T-helper 1 cell treated with Interleukin-12 subunit alpha and Interleukin-12 subunit beta and Interleukin-4 antibody, amounts not matched to agents 30 μg/mL and 1 μg/mL, for 36 hours (primary cell): ENCODE measurements around the gene PTPRT.

ENCODE experiments used
- H3K27ac Mint-ChIP-seq: one replicate; pipeline ENCODE4 v1.8.0; 2021; ENCODE audit warnings: mild to moderate bottlenecking, mixed read lengths
- H3K27me3 Mint-ChIP-seq: one replicate; pipeline ENCODE4 v1.8.0; 2021; ENCODE audit warnings: low read depth, mixed read lengths
- H3K36me3 Mint-ChIP-seq: one replicate; pipeline ENCODE4 v1.8.0; 2021; ENCODE audit warnings: low read depth, mixed read lengths
- H3K4me1 Mint-ChIP-seq: one replicate; pipeline ENCODE4 v1.8.0; 2021; ENCODE audit warnings: low read depth, mixed read lengths
- H3K4me3 Mint-ChIP-seq: one replicate; pipeline ENCODE4 v1.8.0; 2021; ENCODE audit warnings: mild to moderate bottlenecking, moderate library complexity, mixed read lengths
- H3K9me3 Mint-ChIP-seq: one replicate; pipeline ENCODE4 v1.8.0; 2021; ENCODE audit warnings: mixed read lengths

PTPRT gene

DNA sequence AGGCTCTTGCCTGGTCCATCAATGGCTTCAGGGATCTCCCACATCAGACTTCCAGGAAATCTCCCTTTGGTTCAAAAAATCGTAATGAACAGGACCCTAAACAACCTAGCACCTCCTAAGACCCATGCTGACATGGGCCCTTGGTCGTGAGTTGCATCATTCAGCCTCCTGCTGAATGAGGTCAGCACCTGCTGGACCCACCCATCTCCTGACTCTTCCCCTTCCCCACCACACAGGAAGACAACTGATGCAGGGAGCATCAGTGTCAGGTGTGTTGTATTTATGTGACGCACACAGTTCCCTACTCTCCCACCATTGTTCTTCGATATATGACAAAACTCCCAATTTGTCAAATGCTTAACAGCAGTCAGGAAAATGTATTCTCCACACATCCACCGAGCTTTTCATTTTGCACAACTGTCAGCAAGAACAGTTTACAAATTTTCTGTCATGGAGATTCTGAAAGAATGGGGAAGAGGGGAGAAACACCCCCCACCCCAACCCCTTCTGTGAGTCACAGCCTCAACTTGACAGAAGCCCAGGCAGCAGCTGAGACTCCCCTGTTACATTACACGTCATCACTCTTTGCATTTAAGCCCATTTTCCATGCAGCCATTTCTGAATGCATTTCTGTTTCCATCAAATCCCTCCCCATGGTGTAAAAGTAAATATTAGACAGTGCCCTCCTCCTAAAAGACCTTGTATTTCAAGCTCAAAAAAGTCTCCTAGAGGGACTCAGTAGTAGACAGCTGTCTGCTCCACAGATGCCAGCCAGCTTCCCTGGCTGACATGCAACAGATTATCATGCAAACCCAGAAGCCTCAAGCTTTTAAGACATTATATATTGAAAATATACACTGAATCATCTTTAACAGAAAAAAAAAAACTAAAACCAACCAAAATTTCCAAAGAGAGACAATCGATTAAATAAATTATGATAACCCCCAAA, 577.5 kb downstream of the PTPRT start:
- H3K27ac Mint-ChIP-seq = no peak overlapping the region

GRCh38 chr20:42611423-42611822, 578.3 kb downstream of the PTPRT start:
- H3K4me1 Mint-ChIP-seq = no peaks in the 10 kb centered on the region
- H3K27me3 Mint-ChIP-seq = no peaks in the 10 kb centered on the region
- peaks cover 41% of the 10 kb centered on the region for H3K9me3 Mint-ChIP-seq
- H3K4me3 Mint-ChIP-seq = no peak overlapping the region
- no peak overlapping the region for H3K27ac Mint-ChIP-seq
- no peaks in the 10 kb centered on the region for H3K36me3 Mint-ChIP-seq

More for the DNA sequence above, 577.5 kb downstream of the PTPRT start:
- Mint-ChIP-seq H3K36me3 (no peaks in the 10 kb centered on the region), H3K27me3 (no peaks in the 10 kb centered on the region), H3K4me1 (no peaks in the 10 kb centered on the region), H3K9me3 (peaks cover 41% of the 10 kb centered on the region), H3K4me3 (no peak overlapping the region)

DNA sequence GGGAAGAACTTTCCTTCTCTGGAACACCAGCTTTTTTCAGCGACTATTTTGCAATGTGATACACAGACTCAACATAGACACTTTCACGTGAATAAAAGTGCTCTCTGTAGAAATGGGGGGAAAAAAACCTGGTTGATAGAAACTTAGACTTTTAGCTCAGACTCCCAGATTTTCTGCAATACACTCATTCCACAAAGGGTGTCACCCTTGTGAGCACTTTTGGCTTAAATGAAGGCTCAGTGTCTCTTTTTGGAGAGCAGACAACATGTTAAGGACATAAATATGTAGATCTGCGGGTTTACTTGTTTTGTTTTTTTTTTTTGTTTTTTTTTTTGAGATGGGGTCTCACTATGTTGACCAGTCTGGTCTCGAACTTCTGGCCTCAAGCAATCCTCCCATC, 579.6 kb downstream of the PTPRT start:
- H3K4me3 Mint-ChIP-seq = no peak overlapping the region
- H3K36me3 Mint-ChIP-seq = no peaks in the 10 kb centered on the region
- peaks cover 46% of the 10 kb centered on the region for H3K9me3 Mint-ChIP-seq
- no peaks in the 10 kb centered on the region for H3K27me3 Mint-ChIP-seq
- H3K27ac Mint-ChIP-seq = no peak overlapping the region
- no peaks in the 10 kb centered on the region for H3K4me1 Mint-ChIP-seq

GRCh38 chr20:42609618-42610017, 580.1 kb downstream of the PTPRT start:
- Mint-ChIP-seq H3K9me3 (peaks cover 45% of the 10 kb centered on the region), H3K27me3 (no peaks in the 10 kb centered on the region), H3K4me1 (no peaks in the 10 kb centered on the region), H3K4me3 (no peak overlapping the region), H3K27ac (no peak overlapping the region), H3K36me3 (no peaks in the 10 kb centered on the region)

DNA sequence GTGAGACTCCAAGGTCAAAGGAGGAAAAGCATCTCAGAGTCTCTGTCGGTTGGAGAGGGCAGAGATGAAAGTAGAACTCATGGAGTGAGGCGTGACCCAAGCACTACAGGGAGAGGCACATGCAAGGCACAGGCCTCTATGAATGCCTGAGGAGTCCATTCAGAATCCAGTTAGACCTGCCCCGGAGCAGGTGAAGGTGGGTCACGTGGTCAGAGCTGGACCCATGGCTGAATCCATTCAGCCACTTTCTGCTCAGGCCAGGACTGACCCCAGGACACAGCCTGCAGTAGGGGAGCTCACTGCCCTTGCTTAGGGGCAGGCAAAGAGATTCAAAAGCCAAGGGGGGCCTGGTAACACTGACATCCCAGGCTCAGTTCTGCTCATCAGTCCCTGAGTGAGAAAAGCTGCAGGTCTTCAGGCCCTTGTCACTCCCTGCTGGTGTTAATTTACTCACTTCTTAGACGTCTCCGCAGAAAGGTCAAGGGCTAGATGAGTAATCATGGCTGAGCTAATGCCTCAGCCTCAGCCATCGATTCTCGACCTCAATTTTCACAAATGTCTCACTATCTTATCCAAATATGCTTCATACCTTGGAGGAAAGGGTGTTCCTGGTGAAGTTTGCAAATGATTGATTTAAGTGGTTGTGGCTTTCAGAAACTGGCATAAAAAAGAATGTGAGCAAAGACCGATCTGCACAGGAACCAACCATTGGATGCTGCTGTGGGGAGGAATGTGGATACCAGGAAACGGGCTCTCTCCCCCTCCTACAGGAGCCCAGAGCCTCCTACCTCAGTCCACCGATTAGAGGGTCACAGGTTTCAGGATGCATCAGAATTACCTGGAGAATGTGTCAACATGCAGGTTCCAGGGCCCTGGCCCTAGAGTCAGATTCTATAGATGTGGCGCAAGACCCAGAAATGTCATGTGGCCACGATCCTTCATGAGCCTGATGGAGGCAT, 584.4 kb downstream of the PTPRT start:
- Mint-ChIP-seq H3K36me3 (no peaks in the 10 kb centered on the region), H3K4me1 (no peaks in the 10 kb centered on the region), H3K27ac (no peak overlapping the region), H3K9me3 (peaks cover 18% of the 10 kb centered on the region), H3K27me3 (no peaks in the 10 kb centered on the region), H3K4me3 (no peak overlapping the region)

DNA sequence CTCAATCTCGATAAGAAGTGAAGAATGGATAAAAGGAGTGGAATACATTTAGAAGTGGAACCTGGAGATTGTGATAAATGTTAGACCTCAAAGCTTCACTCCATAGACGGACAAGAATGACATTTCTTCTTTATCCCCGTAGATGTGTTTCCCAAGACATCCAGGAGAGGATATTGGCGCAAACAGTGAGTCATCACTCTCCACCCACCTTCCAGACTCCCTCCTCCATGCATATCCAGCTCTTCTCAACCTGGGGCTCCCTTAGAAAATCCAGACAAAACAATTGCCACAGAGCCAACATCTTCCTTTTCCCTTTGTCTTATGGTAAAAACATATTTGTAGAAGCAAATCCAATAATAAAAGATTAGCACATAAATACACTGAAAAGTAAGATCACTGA, 586.1 kb downstream of the PTPRT start:
- Mint-ChIP-seq H3K36me3 (no peaks in the 10 kb centered on the region), H3K4me3 (no peak overlapping the region), H3K9me3 (peaks cover 10% of the 10 kb centered on the region), H3K4me1 (no peaks in the 10 kb centered on the region), H3K27ac (no peak overlapping the region), H3K27me3 (no peaks in the 10 kb centered on the region)

DNA sequence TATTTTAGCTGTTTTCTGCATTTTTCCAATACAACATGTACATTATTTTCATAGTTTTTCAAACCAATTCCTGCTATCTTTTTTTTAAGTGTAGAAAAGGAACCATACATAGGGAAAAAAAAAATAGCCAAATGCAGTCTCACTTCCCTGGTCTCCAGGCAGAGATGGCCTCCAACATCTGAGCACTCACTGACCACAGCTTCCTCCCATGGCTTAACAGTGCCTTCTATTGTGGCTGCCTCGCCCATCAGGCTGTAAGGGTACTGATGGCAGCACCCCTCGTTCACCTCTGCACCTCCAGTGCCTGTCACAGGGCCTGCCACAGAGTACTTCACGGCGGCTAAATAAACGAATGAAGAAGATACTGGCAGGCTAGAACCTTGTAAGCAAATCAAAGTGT, 591.1 kb downstream of the PTPRT start:
- Mint-ChIP-seq H3K9me3 (no peaks in the 10 kb centered on the region), H3K27me3 (no peaks in the 10 kb centered on the region), H3K4me1 (no peaks in the 10 kb centered on the region), H3K36me3 (no peaks in the 10 kb centered on the region), H3K4me3 (no peak overlapping the region), H3K27ac (no peak overlapping the region)

DNA sequence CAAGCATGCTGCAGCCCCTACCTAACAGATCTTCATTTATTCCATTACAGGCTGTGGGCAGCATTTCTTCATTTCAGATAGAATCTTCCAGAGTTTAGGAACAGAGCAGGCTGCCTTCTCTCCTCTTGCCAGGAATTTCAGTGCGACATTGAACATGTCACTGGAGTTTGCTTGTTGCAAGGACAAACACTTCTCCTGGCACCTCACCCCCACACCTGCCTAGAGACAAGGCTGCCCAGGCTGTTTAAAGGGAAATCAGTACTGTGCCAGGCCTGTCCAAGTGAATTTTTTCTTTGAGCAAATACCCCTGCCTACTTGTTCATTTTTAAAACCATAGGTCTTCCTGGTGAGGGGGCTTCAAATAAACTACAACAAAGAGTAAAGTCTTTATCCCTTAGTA, 594.1 kb downstream of the PTPRT start:
- no peaks in the 10 kb centered on the region for H3K9me3 Mint-ChIP-seq
- H3K27ac Mint-ChIP-seq = no peak overlapping the region
- no peaks in the 10 kb centered on the region for H3K36me3 Mint-ChIP-seq
- no peak overlapping the region for H3K4me3 Mint-ChIP-seq
- H3K27me3 Mint-ChIP-seq = no peaks in the 10 kb centered on the region
- H3K4me1 Mint-ChIP-seq = no peaks in the 10 kb centered on the region

DNA sequence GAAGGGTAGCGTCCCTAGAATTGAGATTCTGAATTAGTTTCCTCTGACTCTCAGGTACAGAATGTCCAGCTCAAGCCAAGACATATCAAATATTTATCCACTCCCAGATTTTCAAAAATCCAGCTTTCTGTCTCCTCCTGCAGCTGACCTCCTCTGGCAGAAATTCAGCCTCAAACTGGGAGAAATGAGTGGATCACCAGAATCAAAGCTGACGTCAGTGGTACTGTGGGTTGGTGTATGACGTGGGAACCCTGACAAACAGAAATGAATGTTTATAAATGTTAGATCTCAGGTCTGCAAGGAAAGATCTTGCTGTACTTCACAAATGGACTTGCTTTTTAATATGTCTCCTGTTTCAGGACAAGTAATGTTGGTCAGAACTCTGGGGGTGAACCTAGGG, 595.0 kb downstream of the PTPRT start:
- Mint-ChIP-seq H3K27ac (no peak overlapping the region), H3K9me3 (no peaks in the 10 kb centered on the region), H3K36me3 (no peaks in the 10 kb centered on the region)

DNA sequence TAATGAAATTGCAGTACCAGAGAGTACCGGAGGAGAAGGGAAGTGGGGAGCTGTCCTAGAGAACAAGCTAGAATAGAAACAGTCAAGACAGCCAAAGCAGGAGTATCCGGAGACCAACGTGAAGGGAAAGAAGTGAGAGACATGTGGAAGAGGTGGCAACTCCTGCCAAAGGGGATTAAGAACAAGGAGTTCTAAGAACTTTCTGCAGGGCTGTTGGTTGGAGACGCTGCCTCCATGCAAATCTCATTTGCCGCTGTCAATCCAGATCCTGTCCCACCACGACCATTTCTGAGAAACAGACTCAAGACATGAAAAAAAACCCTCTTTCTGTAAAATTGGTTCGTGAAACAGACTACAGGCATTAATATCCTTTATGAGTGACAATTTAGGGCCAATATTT, 595.7 kb downstream of the PTPRT start:
- Mint-ChIP-seq H3K9me3 (no peaks in the 10 kb centered on the region), H3K27me3 (no peaks in the 10 kb centered on the region), H3K27ac (no peak overlapping the region), H3K36me3 (no peaks in the 10 kb centered on the region), H3K4me1 (no peaks in the 10 kb centered on the region), H3K4me3 (no peak overlapping the region)

More for the DNA sequence above, 595.0 kb downstream of the PTPRT start:
- H3K27me3 Mint-ChIP-seq = no peaks in the 10 kb centered on the region
- H3K4me1 Mint-ChIP-seq = no peaks in the 10 kb centered on the region
- no peak overlapping the region for H3K4me3 Mint-ChIP-seq

DNA sequence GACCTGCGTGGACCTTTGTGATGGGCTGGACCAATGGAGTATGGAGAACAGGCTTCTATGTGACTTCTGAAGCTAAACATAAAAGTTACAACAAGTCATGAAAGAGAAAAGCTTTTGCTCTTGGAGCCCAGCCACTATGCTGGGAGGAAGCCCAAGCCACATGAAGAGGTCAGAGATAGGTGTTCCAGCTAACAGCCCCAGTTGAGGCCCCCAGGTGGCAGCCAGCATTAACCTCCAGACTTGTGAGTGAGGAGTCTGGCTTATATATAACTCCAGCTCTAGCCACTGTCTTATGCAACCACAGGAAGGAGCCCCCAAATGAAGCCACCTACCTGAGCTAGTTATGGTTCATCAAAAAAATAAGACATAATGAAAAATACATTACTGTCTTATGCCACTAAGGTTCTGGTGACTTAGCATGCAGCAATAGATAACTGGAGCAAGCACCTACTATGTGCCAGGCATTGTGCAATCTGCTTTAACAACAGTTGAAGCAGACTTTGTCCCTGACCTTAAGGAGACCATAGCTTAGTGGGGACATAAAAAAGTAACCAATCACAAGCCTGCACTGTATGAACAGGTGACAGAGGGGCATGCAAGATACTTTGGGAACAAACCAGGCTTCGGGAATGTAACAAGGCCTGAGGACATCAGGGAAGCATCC, 599.6 kb downstream of the PTPRT start:
- no peak overlapping the region for H3K4me3 Mint-ChIP-seq

DNA sequence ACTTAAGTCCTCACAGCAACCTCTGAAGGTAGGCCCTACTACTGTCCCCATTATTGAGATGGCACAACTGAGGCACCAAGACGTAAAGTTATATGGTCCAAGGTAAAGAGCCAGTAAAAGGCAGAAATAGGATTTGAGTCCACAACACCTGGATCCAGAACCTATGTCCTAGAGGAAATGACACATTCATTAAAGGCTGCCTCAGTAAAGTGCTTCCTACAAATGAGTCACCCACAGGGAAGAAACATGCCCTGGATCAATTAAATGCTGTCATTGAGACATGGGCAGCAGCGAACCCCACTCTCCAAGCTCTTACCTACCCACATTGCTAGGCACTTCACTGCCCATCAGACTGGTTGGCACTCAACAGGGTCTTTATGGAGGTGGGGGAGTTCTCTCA, 600.9 kb downstream of the PTPRT start:
- H3K27ac Mint-ChIP-seq = no peak overlapping the region

More for the DNA sequence above, 599.6 kb downstream of the PTPRT start:
- Mint-ChIP-seq H3K9me3 (no peaks in the 10 kb centered on the region), H3K27me3 (no peaks in the 10 kb centered on the region), H3K4me1 (no peaks in the 10 kb centered on the region), H3K27ac (no peak overlapping the region), H3K36me3 (no peaks in the 10 kb centered on the region)

DNA sequence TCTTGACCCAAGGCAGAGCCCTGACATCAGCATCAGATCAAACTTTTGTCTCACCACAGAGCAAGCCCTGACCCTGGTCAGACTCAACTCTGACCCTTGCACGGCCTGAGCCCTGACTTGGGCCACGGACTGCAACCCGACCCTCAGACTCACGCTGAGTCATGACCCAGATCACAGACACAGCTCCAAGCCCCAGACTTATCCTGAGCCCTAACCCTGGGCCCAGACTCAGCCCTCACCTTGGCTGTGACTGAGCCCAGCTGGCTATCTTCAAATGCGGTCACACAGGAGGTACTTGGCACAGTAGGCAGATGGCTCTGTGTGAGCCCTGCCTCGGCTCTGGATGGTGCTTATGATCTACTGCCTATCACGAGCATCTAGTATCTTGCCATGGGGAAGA, 602.3 kb downstream of the PTPRT start:
- Mint-ChIP-seq H3K4me1 (no peaks in the 10 kb centered on the region), H3K27me3 (no peaks in the 10 kb centered on the region), H3K36me3 (peaks cover 1% of the 10 kb centered on the region), H3K27ac (no peak overlapping the region), H3K9me3 (no peaks in the 10 kb centered on the region), H3K4me3 (no peak overlapping the region)

More for the DNA sequence above, 600.9 kb downstream of the PTPRT start:
- H3K4me1 Mint-ChIP-seq = no peaks in the 10 kb centered on the region
- peaks cover 1% of the 10 kb centered on the region for H3K36me3 Mint-ChIP-seq
- no peaks in the 10 kb centered on the region for H3K9me3 Mint-ChIP-seq
- H3K4me3 Mint-ChIP-seq = no peak overlapping the region
- H3K27me3 Mint-ChIP-seq = no peaks in the 10 kb centered on the region

DNA sequence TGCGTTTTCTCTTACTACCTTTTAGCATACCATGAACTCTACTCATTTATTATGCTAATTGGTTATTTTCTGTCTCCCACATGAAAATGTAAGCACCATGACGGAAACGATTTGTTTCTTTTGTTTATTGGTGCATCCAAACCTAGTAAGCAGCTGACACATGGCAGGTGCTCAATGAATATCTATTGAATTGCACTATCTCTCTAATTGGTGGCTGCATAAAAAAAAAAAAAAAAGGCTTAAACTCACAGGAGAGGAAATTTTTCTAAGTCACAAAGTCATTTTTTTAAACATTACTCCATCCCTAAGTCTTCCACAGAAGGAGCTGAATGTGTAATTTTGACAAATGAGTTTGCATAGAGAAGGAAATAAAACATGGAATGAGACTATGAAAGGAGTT, 608.4 kb downstream of the PTPRT start:
- Mint-ChIP-seq H3K27ac (no peak overlapping the region), H3K4me1 (no peaks in the 10 kb centered on the region), H3K9me3 (peaks cover 5% of the 10 kb centered on the region), H3K36me3 (peaks cover 1% of the 10 kb centered on the region), H3K27me3 (no peaks in the 10 kb centered on the region), H3K4me3 (no peak overlapping the region)
